ENCODE measurements around the gene PHACTR3. TPM values are rescaled to one million over a fixed set of nuclear protein-coding genes. Genes with fewer than 3 reads are reported as not detected.

PHACTR3 gene
- total RNA-seq, 1 donor from 2014 or later, result 6.9 TPM

DNA sequence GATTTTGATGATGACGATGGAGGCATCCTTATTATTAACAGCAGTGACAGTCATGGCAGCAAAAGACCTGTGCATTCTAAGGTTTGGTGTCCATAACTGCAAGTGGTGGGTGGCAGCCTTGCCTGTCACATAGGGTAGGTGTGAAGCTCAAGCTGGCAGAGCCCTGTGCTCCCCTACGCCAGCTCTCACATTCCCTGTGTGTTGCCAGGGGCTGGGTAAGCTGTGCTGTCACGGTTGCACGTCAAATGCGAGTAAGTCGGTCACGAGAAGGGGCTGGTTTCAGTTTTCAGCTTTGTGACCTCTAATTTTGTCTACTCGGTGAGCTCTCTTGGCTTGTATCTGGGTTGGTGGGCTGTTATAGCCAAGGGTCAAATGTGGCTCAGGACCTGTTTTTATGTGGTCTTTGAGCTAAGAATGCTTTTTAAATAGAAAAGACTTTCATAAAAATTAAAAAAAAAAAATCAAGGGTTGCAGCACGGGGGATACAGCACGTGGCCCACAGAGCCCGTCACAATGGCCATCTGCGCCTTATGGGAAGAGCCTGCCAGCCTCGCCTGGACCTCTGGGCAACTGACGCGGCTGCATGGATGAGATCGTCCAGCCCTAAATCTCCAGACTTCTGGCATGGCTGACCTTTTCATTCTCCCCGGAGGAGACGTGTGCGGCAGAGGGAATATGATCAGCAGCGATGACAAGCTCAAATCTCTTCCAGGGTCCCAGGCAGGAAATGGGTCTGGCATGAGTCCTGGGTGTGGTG lies 148.5 kb downstream of the PHACTR3 start:
- no peak for DNase-seq

DNA sequence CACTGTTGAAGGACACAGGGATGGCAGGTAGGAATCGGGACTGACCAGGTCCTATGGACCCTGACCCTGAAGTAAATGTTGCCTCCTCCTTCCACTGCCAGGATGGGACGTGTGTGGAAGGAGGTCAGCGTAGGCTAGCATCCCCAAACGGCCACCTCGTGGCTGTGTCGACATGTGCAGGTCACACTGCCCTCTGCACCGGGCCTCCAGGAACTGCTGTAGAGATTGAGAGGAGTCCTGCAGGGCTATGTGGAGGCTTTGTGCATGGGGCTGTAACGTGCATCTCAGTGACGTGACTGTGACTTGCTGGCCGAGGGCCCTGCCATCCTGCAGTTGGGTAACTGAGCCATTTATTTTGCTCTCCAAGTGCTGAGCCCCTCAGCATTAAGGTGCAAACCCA lies 149.5 kb downstream of the PHACTR3 start:
- DNase-seq, result no peak

DNA sequence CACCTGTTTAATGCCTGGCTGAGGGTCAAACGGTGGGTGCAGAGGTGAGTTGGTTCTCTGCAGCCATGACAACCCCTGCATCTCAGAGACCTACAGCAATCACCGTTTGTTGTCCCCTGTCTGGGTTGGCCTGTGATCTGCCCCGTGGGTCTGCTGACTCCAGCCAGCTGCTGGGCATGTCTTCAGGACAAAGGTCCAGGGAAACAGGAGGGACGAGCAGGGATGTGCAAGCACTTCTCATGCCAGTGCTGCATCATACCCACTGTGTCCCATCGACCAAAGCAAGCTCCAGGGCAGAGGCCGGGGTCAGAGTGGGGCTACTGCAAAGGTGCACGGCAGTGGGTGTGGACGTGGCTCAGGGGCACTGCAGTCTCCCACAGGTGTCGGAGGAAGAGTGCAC lies 150.2 kb downstream of the PHACTR3 start:
- no peak for DNase-seq

DNA sequence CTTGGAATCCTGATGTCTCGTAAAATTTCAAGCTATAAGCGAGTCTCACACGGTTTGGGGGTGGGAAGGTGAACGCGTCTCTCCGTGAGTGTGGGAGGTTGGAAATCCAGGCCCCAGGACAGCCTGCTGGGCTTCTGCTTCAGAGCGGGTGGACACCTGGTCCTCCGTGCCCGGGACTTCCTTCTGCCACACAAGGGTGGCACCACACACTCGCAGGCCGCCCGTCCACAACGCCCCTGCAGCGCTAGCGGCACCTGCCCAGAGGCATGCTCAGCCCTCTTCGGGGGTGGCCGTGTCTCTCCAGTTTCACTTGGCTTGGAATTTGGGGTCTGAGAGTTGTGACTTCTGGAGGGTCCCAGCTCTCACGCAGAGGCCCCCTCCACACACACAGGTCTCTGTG lies 151.9 kb downstream of the PHACTR3 start:
- no peak for DNase-seq

DNA sequence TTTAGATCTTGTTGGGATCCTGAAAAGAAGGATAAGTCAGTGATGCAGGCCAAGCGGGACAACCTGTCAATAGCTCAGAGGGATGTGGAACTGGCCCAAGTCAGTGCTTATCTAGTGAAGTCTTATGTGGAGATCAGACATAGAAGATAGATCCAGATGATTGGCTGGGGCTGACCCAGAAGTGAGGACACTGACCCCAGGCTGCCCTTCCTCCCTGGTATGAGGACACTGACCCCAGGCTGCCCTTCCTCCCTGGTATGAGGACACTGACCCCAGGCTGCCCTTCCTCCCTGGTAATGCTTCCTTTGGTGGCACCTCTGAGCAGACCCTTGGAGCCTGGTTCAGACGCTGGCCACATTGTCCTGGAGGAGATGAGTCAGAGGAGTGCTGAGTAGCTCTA lies 159.7 kb downstream of the PHACTR3 start:
- no peak for DNase-seq

DNA sequence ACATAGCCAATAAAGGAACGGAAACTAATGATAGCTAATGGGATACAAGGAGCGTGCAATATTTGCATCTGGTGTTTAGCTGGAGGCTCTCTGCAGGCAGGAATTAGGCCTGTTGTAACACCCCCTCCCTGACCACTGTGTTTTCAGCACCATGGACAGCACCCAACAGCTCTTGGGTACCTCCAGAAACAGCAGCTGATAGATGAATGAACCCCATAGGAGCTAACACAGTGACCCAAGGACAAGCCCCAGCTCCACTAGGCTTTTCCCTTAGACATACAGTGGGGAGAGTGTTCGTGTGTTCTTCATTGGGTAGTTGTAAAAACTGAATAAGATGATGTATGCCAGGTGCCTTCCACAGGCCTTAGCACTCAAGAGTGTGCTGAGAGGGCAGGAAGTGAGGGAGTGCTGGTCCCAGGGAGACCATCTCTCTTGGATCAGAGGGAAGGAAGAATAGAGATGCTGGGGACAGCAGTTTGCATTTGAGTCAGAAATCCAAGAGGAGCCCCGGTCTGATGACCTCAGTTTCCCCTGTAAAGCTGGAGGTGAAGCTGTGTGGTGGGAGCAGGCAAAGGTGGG lies 161.3 kb downstream of the PHACTR3 start:
- DNase-seq, result no peak

DNA sequence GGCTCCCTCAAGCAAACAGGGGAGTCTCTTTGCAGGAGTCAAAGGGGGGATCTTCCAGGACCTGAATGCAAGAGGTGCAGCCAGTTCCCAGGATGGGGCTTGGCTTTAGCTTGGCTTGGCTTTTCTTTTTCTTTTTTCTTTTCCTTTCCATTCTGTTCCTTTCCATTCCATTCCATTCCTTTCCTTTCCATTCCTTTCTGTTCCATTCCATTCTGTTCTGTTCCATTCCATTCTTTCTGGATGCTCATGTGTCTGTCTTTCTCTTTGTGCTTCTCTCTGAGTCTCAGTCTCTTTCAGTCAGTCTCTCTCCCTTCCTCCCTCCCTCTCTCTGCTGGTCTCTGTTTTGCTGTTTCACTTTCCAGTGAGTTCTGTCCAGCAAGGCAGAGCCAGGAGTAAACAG lies 163.3 kb downstream of the PHACTR3 start:
- no peak for DNase-seq

DNA sequence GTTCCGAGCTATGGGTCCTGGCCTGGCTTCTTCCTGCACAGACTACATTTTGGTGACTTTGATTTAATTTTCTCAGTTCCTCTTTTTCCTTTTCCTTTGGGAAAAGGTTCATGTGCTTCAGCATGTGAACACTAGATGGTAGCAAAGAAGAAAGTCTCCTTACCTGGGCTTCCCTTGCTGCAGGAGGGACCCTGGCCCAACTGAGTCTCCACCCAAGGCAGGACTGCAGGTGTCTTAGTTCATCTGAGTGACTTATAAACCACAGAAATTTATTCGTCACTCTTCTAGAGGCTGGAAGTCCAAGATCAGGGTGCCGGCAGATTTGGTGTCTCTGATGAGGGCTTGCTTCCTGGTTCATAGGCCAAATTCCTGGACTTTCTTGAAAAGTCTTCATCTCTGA lies 165.9 kb downstream of the PHACTR3 start:
- no peak for DNase-seq

DNA sequence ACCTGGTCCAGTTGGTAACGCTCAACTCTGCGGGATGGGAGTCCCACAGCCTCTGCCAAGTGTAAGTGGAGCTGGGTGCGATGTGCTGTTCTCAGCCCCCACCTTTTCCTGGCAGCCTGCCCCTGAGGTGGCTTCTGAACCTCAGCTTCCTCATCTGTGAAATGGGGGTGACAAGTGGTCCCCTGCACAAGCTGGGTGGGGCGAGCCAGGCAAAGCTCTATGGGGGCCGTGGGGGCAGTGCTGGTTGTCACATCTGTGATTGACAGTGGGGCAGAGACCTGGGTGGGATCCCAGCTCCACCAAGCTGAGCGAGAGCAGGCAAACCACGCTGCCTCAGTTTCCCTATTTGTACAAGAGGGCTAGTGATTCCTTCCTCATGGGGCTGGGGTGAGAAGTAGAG lies 166.5 kb downstream of the PHACTR3 start:
- DNase-seq, result no peak

DNA sequence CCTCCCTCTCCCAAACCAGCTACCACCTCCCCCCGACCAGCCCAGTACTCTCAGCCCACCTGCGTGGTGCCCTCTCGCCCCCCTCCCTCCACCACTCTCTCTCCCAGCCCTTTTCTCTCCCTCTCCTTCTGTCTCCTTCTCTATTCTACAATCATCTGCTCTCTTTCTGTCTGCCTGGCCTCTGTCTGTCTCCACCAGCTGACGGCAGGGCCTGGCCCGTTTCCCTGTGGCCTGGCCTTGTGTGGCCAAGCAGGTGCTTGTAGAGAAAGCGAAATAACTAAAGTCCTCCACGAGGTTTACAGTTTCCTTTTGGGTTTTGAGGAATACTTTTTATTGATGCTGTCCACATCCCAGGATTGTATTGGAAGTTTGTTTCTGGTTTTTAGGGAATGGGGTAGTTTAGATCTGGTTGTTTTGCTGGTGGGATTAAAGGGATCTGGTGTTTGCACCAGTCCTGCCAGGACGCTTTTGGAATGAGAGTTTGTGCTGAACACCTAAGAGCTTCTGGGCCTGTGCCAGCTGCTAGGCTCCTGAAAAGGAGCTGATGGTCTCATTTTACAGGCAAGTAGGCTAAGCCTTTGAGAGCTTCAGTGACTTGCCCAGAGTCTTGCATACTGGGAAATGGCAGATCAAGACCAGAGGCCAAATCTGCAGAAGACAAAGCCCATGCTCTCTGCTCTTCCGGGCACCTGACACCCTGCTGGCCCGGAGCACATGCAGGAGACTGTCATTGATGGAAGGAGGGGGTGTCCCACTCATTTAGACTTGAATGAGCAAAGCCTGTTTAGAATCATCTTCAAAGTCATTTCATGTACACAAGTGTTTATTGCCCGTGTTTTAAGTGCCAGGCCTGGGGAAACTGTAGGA lies 167.4 kb downstream of the PHACTR3 start:
- no peak for DNase-seq

DNA sequence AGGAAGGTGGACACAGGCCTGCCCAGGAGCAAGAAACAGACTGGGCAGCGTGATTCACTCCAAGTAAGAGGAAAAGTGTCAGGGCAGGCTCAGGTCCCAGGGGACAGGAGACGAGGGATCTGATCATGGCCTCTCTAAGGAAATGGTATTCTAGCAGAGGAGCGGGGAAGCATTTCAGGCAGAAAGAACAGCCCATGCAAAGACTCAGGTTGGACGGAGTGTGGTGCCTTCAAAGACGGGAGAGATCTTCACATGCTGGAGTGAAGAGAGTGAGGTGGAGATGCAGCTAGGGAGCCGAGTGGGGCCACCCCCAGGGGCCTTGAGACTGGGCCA lies 168.0 kb downstream of the PHACTR3 start:
- DNase-seq, result no peak

DNA sequence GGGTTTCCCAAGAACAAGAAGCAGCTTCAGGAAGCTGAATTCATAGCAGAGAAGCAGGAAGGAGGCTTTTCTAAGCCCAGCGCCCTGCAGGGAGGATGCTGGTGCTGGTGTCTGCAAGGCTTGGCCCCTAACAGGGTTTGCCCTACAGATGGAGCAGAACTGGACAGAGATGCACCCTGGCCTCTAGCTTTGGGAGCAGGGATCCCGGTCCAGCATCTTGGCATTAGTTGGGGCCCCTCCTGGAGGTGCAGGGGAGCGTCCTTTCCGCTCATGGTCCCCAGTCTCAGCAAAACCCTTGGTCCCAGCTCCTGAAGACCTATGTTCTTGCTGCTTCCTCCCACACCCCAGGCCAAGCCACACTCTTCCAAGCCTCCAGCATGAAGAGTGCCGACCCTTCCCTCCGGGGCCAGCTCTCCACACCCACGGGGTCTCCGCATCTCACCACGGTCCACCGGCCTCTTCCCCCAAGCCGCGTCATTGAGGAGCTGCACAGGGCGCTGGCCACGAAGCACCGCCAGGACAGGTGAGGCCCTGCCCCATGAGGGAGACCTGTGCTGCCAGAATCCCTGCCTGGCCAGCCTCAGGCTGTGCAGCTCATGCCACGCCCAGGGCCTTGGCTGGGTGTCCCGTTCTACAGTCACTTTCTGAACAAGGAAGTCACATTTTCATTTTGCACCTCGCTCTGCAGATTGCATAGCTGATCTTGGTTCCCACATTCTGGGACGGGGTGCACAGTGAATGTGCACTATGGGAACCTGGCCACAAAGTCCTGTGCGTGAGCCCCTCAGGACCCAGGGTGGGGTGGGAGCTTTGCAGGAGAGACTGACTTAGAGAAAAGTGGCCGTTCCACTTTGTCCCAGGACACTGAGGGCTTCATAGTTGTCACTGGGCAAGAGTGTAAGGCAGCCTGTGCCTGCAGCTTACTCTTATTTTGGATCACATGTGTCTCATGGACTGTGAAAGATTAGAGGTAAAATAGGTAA lies 168.9 kb downstream of the PHACTR3 start:
- no peak for DNase-seq

DNA sequence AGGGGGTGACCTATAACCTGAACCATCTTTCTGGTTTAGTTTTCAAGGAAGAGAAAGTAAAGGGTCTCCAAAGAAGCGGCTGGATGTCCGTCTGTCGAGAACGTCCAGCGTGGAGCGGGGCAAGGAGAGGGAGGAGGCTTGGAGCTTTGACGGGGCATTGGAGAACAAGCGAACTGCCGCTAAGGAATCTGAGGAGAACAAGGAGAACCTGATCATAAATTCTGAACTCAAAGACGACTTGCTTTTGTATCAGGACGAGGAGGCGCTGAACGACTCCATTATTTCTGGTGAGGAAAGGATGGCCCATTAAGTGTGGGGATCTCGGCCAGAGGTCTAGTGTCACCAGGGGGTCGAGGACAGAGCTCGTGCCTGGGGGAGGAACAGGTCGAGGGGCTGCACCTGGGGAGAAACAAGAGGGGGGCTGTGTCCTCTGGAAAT lies 169.9 kb downstream of the PHACTR3 start:
- DNase-seq, result no peak

DNA sequence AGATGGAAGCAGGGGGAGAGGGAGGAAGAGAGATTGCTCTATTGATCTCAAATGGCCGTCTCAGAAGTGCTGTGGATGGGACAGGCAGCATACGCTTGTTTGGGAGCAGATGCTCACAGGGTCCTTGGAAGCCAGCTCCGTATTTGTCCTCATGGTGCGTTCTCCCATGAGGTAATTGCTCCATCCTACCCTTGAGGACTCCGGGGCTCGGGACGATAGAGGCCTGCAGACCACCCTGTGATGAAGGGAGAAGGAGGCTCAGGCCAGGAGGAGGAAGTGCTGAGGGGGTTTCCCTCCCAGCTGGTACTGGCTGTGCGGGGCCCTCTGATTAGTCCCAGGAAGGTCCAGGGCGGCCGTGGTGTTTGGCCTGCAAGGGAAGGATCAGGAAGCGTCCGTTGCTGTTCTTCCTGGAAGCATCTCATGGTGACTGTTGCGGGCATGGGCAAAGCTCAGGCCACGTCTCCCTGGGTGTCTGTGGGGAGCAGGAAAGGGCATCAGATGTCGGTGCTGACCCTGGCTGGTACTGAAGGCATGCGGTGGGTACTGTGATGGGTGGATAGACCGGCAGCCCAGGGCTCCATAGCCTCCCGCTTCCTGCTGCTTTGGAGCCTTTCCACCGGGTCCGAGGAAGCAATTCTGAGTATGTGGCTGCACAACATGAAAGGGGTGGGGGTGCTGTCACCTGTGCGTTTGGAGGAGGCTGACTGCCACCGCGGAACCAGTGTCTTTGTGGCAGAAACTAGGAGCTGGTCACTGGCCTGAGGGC lies 170.8 kb downstream of the PHACTR3 start:
- no peak for DNase-seq

DNA sequence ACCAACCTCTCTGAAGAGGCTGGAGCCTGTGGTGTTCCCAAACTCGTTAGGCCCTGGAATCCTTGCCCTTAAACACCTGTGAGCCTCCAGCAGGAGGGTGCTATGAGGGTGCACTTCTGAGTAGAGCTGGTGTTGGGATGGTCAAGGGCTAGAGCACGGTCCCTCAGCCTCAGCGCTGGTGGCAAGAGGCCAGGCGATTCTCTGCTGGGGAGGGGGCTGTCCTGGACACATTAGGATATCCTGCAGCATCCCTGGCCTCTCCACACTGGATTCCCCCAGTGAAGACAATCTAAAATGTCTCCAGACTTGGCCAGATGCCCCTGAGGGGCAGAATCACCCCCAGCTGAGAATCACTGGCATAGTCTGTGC lies 171.3 kb downstream of the PHACTR3 start:
- DNase-seq, result no peak

DNA sequence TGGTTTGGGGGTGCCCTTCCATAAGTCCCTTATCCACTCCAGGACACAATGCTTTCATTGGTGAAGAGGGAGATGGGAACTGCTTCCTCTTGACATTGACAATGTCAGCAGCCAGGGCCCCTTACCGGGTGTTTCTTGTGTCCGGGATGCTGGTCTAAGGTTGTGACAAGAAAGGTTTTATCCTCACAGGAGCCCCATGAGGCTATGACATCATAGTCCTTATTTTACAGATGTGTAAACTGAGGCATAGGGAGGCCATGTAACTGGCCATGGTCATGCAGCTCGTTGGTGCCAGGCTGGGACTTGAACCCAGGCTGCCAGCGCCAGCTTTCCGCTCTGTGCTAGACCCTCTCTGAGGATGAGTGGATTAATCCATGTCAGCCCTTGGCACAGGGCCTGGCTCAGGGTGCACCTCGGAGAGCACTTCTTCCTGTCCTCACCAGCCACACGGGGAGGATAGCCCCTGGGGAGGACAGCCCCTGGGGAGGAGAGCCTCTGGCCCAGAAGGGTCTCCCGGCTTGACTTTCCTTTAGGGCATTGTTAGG lies 171.8 kb downstream of the PHACTR3 start:
- no peak for DNase-seq

DNA sequence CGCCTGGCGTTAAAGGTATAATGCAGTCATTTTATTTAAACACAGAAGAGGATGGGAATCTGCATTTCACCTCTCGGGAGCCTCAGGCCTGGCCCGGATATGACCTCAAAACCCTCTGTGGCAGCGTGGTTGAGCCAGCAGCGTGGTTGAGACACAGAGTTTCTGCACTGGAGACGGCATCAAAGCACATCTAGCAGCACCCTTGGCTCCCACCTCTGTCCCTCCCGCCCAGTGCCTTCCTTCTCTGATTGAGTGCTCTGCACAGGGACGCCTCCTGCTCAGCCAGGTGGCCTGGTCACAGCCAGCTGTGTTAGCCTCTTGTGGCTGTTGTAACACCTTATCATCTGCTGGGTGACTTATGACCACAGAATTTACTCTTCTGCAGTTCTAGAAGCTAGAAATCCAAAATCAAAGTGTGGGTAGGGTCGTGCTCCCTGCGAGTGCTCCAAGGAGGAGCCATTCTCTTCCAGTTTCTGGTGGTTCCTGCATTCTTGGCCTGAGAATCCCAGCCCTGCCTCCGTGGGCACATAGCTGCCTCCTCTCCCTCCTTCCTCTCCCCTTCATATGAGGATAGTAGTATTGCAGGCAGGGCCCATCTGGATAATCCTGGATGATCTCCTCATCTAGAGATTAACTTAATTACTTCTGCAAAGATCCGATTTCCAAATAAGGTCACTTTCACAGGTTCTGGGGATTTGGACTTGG lies 172.4 kb downstream of the PHACTR3 start:
- no peak for DNase-seq

DNA sequence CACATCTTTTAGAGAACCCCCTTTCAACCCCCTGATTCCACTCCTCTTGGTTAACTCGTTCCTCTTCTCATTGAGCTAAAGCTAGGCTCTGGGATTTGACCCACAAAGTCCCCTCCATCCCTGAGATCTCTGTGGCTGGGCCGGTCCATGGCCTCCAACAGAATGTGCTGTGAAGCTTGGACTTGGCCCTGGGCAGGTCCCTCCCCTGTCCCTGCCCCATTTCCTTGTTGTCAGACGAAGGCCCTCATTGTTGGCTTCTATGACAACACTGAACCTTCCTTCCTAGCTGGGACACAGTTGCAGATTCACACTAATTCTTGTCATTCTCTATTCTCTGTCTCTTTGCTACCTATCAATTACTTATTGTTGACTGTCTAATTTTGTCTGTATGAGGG lies 173.0 kb downstream of the PHACTR3 start:
- DNase-seq, result no peak

DNA sequence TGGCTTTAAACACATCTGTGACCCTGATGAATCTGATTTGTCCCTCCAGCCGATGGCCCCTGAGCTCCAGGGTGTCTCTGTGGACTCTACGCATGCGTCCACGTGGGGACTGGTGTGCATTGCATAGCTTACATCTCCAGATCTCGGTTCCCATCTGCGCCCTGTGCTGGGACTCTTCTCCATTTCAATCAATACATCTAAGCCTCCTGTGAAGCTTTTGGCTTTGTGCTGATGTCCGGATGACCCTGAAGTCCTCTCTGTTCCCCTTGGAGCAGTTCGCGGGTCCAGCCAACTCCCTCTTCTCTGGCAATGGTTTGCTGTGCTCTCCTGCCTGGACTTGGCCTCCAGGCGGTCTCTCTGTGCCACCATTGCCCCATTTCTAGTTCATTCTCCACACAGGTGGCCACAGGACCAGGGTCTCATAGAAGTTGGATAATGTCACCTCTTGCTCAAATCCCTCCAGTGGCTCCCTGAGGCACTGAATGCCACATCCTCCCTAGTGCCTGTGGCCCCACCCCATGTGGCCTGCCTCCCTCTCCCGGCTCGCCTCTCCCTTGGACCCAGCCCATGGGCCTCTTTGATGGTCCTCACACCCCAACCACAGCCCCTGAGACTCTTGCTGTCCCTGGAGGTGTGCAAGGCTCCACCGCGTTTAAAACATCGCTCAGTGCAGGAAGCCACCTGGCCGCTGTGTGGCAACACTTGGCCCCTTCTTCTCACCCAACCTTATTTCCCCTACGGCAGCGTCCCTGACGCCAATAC lies 173.7 kb downstream of the PHACTR3 start:
- DNase-seq, result no peak
